Left hindlimb (tissue), 1 donor: ENCODE results near the gene ADAMTS1.
A peak's percentile ranks its signal among the peaks of the same experiment; 100 is the strongest.
"Not testable (repeated sequence)": the region's sequence is repeated elsewhere in the genome, so short reads cannot be mapped to it uniquely, and the experiment has no call there.

ENCODE experiments used
- DNase-seq: peaks from one replicate; pipeline ENCODE4 v3.0.0-alpha.2; 2018

Gene ADAMTS1

DNA sequence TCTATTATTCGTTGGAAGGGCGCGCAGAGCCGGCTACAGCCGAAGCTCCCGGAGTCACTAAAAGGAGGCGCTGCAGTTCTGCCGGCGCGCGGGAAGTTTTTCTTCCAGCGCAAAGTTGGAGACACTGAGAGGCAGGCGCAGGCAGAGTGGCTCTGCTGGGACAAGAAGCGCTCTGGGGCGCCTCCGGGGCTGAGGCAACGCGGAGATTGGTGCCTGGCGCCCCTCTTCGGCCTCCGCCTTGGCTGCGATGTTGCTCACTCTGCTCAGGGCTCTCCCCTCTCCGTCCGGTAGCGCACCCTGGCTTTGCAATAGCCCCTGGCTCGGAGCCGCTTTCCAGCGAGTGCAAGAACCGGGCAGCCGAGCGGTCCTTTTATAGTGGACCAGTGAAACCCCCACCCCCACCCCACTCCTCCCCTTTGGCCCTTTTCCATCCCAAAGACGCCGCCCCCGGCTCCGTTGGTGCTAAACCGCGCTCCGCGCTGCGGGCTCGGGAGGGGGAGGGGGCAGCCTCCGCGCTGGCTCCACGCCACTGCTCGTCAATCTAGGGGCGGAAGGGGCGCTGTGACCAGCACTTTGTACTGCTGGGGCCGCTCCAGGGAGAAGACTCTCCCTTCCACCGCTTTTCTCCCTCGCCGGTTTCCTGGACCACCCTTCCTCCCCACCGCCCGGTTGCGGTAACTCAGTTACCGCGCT, at the start of gene ADAMTS1:
Gene ADAMTS1, minus strand, starts transcription at position 344 of the 693 bp plus-strand sequence. CDS start 455 bp downstream, outside the sequence.
- peak; percentile 97 for DNase-seq

- DNase-seq: no peak
Measured at GRCh38 chr21:26892151-26892550, 46.9 kb upstream of the ADAMTS1 start.

DNA sequence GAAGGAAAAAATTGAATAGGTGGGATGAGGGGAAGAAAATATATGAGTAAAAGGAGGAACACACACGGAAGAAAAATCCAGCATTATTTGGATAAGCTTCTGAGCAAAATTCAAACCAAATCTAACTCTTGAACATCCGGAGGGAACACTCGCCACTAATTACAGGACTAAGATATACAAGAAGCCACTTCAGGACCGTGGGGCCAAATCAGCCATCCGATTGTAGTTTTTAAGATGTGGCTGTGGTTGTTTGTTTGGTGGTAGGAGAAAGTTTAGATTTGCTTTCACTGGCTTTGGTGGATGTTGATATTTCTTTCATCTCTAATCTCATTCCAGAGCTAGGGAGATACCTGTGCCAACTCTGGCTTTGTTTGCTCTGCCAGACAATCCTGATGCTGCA, 43.7 kb upstream of the ADAMTS1 start:
- DNase-seq: peak; percentile 37

DNA sequence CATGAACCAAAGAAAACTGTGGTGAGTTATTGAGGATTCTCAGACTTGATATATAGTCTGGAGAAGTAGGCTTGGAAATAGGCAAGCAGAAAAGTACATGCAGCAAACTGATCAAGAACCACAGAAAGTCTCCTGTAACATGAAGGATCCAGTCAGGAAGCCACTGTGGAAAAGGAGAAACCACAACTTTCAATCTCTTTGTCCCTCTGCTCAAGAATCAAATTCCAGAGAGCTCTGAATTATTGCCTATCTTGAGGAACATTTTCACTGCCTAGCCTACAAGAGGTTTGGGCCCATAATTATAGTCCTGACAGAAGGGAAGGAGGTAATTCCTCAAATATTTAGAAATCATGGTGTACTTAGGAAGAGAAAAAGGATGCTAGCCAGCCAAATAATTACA, 43.0 kb upstream of the ADAMTS1 start:
- DNase-seq: no peak

GRCh38 chr21:26887251-26887650, 42.0 kb upstream of the ADAMTS1 start:
- no peak for DNase-seq

DNA sequence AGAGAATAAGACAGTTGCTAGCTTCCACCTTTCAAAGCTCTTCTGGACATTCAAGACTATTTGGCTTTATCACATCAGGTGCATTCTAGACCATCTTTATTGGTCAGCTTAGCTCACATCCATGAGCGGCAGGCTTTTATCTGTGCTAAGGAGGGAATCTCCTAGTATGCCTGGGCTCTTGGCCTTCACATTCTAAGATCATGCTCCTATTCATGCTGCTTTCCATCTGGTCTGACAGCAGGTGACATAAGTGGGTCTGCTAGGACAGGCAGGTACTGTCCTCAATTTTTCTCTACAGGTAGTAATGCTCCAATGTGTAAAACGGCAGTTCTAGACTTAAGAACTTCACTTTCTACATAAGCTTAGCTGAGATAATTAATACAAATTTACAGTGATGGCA, 39.2 kb upstream of the ADAMTS1 start:
- DNase-seq: no peak

GRCh38 chr21:26883768-26884167, 38.6 kb upstream of the ADAMTS1 start:
- no peak for DNase-seq

DNA sequence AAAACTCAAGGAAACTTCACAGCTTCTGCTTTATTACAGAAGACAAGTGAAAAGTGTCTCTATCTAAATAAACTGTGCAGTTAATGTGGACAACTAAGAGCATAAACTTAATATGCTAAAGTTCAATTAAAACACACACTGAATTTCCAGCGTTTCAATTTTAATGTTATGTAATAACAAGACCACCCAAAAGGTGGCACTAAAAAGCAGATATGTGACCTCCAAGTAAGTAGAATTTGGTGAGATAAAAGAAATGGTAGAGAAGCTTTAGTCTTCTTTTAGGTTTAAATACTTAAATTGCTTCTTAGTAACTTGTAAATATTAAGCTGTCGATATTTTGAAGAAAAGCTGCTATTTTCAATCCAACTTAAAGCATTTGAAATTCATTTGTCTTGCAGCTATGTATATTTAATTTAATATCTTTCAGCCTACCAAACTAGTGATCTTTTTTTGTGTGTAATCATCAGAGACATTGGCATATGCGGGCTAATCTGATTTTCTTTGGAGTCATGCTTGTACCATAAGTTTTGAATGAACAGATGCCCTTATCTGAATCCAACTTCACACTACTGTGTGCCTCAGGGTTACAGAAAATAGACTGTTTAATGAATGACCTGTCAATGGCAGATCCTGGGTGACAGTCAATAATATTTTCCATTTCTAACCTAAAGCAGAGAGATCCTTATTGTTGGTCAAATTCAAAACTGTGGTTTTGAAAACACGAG, 36.5 kb upstream of the ADAMTS1 start:
- DNase-seq: no peak

GRCh38 chr21:26877018-26877417, 31.8 kb upstream of the ADAMTS1 start:
- no peak for DNase-seq

GRCh38 chr21:26874347-26874746, 29.1 kb upstream of the ADAMTS1 start:
- no peak for DNase-seq

- no peak for DNase-seq
Measured at GRCh38 chr21:26865857-26866256, 20.6 kb upstream of the ADAMTS1 start.

DNA sequence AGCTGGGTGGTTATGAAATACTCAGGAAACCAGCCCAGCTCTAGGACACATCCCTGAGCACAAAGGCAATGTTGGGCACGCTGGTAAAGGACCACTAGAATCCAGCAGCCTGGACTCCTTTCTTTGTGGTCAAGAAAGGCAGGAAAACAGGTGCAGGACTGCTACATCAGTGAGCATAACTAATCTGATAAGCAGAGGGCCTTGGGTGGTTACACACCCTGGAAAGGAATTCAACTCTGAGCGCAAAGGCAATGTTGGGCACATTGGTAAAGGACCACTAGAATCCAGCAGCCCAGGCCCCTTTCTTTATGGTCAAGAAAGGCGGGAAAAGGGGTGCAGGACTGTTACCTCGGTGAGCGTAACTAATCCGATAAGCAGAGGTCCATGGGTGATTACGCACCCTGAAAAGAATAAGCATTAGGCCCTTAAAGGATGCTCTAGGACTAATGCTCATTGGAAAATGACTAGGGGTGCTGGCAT, 11.7 kb upstream of the ADAMTS1 start:
- not testable (repeated sequence) for DNase-seq

GRCh38 chr21:26854695-26855094, 9.5 kb upstream of the ADAMTS1 start:
- DNase-seq: not testable (repeated sequence)

- no peak for DNase-seq
Measured at GRCh38 chr21:26852423-26852822, 7.2 kb upstream of the ADAMTS1 start.

- no peak for DNase-seq
Measured at GRCh38 chr21:26851109-26851944, 6.1 kb upstream of the ADAMTS1 start.

GRCh38 chr21:26850116-26850643, 5.0 kb upstream of the ADAMTS1 start:
- no peak for DNase-seq

- DNase-seq: no peak
Measured at GRCh38 chr21:26849428-26850115, 4.4 kb upstream of the ADAMTS1 start.

DNA sequence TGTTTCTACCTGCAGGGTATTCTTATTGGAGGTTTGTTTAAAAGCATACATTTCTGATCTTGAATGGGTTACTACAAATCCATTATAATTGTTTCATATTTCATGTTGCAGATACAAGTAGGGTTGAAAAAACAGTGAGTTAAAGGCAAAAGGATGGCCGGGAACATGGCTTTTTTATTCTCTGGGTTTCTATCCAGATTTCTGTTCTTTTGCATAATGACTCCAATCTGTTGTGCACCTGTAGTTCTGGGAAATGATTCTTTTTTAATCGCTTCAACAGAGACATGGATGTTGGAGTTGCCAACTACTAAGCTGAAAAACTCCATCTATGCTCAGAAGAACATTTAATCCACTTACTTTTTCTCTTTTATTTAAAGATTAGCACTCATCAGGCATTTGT, 2.7 kb upstream of the ADAMTS1 start:
- no peak for DNase-seq

DNA sequence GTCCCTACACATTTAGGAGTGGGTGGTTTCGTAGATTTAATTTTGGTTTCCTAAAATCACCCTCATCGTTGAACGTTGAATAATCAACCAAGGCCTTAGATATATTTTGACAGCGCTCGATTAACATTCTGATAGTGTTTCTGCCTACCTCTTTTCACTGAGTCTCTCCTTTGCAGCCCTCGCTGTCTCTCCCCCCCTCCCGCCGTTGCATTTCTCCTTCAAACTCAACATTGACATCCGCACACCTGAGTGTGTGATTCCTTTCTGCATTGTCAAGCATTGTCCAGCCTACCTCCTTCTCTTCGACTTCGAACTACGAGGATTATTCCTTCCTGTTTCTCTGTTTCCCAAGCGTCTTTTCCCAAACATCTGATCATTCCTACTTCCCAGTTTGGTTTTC, 1.8 kb upstream of the ADAMTS1 start:
- no peak for DNase-seq

DNA sequence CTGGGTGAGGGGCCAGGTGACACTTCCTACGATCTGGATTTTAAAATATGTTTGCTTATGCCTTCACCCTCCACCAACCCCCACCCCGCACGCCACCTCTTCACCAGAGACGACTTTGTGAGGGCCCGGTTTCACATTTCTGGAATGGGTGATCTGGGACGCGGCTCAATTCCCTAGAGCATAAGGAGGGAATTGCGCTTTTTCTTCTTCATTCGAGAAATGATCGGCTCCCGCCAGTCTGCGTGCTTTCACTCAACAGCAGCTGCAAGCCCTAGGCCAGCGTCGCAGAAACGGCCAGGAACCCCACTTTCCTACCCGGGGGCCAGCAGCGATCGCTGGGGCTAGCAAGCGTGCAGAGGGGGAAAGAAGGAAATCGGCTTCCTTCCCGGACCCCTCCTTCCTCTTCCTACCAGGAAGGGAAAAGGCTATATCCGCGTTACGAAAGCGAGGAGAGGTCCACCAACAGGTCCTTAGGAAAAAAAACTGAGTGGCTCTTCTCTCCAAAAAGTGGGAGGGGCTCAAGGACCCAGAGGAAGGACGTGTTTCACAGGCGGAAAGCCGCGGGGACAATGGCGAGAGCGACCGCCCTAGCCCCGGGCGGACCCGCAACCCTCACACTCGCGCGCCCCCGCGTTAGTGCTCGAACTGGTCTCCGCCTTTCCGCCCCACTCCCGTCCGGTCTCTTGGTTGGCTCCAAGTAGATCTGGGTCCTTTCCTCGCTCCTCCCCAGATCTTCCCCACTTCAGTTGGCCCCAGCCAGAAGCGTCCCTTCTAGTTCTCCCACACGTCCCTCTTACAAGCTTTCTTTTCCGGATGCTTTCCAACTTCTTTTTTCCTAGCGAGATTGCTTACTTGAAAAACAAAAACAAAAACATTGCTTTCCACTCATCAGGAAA, 1.1 kb upstream of the ADAMTS1 start:
- peak; percentile 92 for DNase-seq

- DNase-seq: no peak
Measured at GRCh38 chr21:26845759-26846035, 488 bp upstream of the ADAMTS1 start.
